HEK293T (cell line): ENCODE data around the gene OR2AE1.

ENCODE experiments used
- BHLHE40 ChIP-seq: fragments of 450-650 bp; IDR thresholded peaks from 2 replicates; pipeline ENCODE4 v1.6.1; 2016; ENCODE audit warnings: mild to moderate bottlenecking, moderate library complexity, borderline replicate concordance
- CTBP1 ChIP-seq: fragments of 450-650 bp; IDR thresholded peaks from 2 replicates; pipeline ENCODE4 v1.6.1; 2016; ENCODE audit warnings: borderline replicate concordance
- FOXA1 ChIP-seq: fragments of 450-650 bp; IDR thresholded peaks from 2 replicates; pipeline ENCODE4 v1.6.1; 2016; ENCODE audit warnings: mild to moderate bottlenecking
- FOXK2 ChIP-seq: fragments of 450-650 bp; IDR thresholded peaks from 2 replicates; pipeline ENCODE4 v1.6.1; 2016; ENCODE audit warnings: mild to moderate bottlenecking
- L3MBTL2 ChIP-seq: fragments of 450-650 bp; conservative IDR thresholded peaks from 2 replicates; pipeline ENCODE4 v1.6.1; 2016; ENCODE audit warnings: mild to moderate bottlenecking
- SP1 ChIP-seq: fragments of 450-650 bp; IDR thresholded peaks from 2 replicates; pipeline ENCODE4 v1.6.1; 2017

DNA sequence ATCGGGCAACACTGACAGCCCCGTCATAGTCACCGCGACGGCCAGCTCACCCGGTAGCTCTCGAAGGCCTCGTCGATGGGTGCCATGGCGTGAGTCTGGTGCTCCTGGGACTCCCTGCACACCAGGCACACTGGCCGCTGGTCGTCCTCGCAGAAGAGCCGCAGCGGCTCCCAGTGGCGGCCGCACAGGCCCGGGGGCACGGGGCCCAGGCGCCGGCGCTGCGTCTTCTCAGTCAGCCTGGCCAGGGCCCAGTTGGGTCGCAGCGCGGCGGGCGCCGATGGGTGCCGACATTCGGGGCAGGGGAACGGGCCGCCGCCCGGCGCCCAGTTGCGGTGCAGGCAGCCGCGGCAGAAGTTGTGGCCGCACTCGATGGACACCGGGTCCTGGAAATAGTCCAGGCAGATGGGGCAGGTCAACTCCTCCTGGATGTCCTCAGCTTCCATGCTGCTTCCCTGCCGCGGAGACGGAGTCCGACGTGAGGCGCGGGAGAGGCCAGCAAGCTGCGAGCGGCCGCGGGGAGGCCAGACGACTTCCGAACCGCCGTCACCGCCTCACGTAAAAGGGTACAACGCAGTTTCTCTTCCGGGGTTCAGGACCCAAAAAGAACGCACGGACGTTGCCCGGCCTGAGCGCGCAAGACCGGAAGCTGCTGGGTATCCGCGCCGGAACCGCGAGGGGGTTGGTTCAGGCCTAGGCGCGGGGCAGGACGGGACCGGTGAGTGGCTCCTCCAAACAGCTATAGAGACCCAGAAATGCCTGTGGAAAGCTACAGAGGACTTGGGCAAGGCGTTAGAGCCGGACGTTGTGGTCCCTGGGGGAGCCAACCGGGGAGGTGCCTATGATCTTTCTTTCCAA, 42.4 kb upstream of the OR2AE1 start, which contains the start of gene TRIM4:
- no peak for TF ChIP-seq FOXA1
- no peak for TF ChIP-seq FOXK2
- peak; percentile 64 for TF ChIP-seq L3MBTL2
- TF ChIP-seq SP1, result no peak
- TF ChIP-seq BHLHE40, result no peak
- TF ChIP-seq CTBP1, result no peak
